NT2/D1 (cell line): ENCODE measurements around the gene TMEM233.

Experiments
- DNase-seq: peaks from one replicate; pipeline ENCODE4 v3.0.0-alpha.2; 2011; ENCODE audit warnings: low read depth, low spot score
- H3K27me3 ChIP-seq: 2 replicates; pipeline ENCODE4 v1.6.0; 2011; ENCODE audit warnings: mild to moderate bottlenecking; ENCODE audit not compliant: insufficient read length, insufficient read depth
- H3K36me3 ChIP-seq: 2 replicates; pipeline ENCODE4 v1.6.1; 2011; ENCODE audit warnings: mild to moderate bottlenecking, low read length, mixed read lengths; ENCODE audit not compliant: insufficient read depth, insufficient read length
- H3K4me1 ChIP-seq: 2 replicates; pipeline ENCODE4 v1.5.1; 2011; ENCODE audit not compliant: insufficient read depth, insufficient read length
- H3K4me3 ChIP-seq: 2 replicates; pipeline ENCODE4 v1.5.1; 2011; ENCODE audit warnings: low read depth; ENCODE audit not compliant: insufficient read length
- H3K9ac ChIP-seq: 2 replicates; pipeline ENCODE4 v1.6.0; 2011; ENCODE audit warnings: low read depth; ENCODE audit not compliant: insufficient read length
- H3K9me3 ChIP-seq: 2 replicates; pipeline ENCODE4 v1.5.1; 2011; ENCODE audit warnings: mild to moderate bottlenecking, low read length; ENCODE audit not compliant: insufficient read depth
- SUZ12 ChIP-seq: IDR thresholded peaks from 2 replicates; pipeline ENCODE4 v1.6.1; 2011; ENCODE audit not compliant: insufficient read length, insufficient read depth; ENCODE audit errors: extremely low read depth
- YY1 ChIP-seq: IDR thresholded peaks from 2 replicates; pipeline ENCODE4 v1.6.1; 2011; ENCODE audit not compliant: insufficient read length, insufficient read depth
- ZNF274 ChIP-seq: IDR thresholded peaks from 2 replicates; pipeline ENCODE4 v1.6.1; 2011; ENCODE audit warnings: mild to moderate bottlenecking, low read depth, low read length

The TMEM233 gene

GRCh38 chr12:119683816-119684215 lies 90.2 kb downstream of the TMEM233 start:
- H3K4me1 ChIP-seq: peaks cover 8% of the 10 kb centered on the region
- no peak for DNase-seq
- H3K36me3 ChIP-seq: peaks cover 68% of the 10 kb centered on the region
- TF ChIP-seq SUZ12 (no peak), YY1 (no peak), ZNF274 (no peak)
- no peaks in the 10 kb centered on the region for H3K27me3 ChIP-seq
- no peak overlapping the region for H3K4me3 ChIP-seq
- H3K9me3 ChIP-seq: no peaks in the 10 kb centered on the region
- no peak overlapping the region for H3K9ac ChIP-seq

GRCh38 chr12:119684711-119685369 lies 91.3 kb downstream of the TMEM233 start:
- Histone ChIP-seq H3K36me3 (peaks cover 65% of the 10 kb centered on the region), H3K4me1 (peaks cover 4% of the 10 kb centered on the region), H3K9me3 (no peaks in the 10 kb centered on the region), H3K9ac (no peak overlapping the region), H3K27me3 (no peaks in the 10 kb centered on the region), H3K4me3 (no peak overlapping the region)
- no peak for DNase-seq
- TF ChIP-seq SUZ12 (no peak), YY1 (no peak), ZNF274 (no peak)

GRCh38 chr12:119685375-119685774 lies 91.8 kb downstream of the TMEM233 start:
- TF ChIP-seq SUZ12 (no peak), YY1 (no peak), ZNF274 (no peak)
- peaks cover 65% of the 10 kb centered on the region for H3K36me3 ChIP-seq
- H3K9me3 ChIP-seq: no peaks in the 10 kb centered on the region
- peaks cover 3% of the 10 kb centered on the region for H3K4me1 ChIP-seq
- H3K27me3 ChIP-seq: no peaks in the 10 kb centered on the region
- no peak overlapping the region for H3K4me3 ChIP-seq
- DNase-seq: no peak
- H3K9ac ChIP-seq: no peak overlapping the region

- no peaks in the 10 kb centered on the region for H3K9me3 ChIP-seq
- no peaks in the 10 kb centered on the region for H3K27me3 ChIP-seq
- H3K4me1 ChIP-seq: peaks cover 5% of the 10 kb centered on the region
- H3K4me3 ChIP-seq: no peak overlapping the region
- H3K9ac ChIP-seq: no peak overlapping the region
- no peak for TF ChIP-seq ZNF274
- TF ChIP-seq SUZ12: no peak
- TF ChIP-seq YY1: no peak
- DNase-seq: no peak
- H3K36me3 ChIP-seq: peaks cover 59% of the 10 kb centered on the region
Measured at GRCh38 chr12:119686355-119686754, 92.8 kb downstream of the TMEM233 start.

GRCh38 chr12:119686776-119687175 lies 93.2 kb downstream of the TMEM233 start:
- Histone ChIP-seq H3K9me3 (no peaks in the 10 kb centered on the region), H3K4me3 (no peak overlapping the region), H3K27me3 (no peaks in the 10 kb centered on the region), H3K4me1 (peaks cover 5% of the 10 kb centered on the region), H3K36me3 (peaks cover 55% of the 10 kb centered on the region), H3K9ac (no peak overlapping the region)
- TF ChIP-seq ZNF274 (no peak), SUZ12 (no peak), YY1 (no peak)
- DNase-seq: no peak

GRCh38 chr12:119687406-119687805 lies 93.8 kb downstream of the TMEM233 start:
- no peak for DNase-seq
- TF ChIP-seq SUZ12: no peak
- no peak for TF ChIP-seq ZNF274
- TF ChIP-seq YY1: no peak
- Histone ChIP-seq H3K4me1 (peaks cover 5% of the 10 kb centered on the region), H3K36me3 (peaks cover 51% of the 10 kb centered on the region), H3K9me3 (no peaks in the 10 kb centered on the region), H3K27me3 (no peaks in the 10 kb centered on the region), H3K4me3 (no peak overlapping the region), H3K9ac (no peak overlapping the region)

- TF ChIP-seq ZNF274 (no peak), YY1 (no peak), SUZ12 (no peak)
- Histone ChIP-seq H3K9me3 (no peaks in the 10 kb centered on the region), H3K4me3 (no peak overlapping the region), H3K36me3 (peaks cover 51% of the 10 kb centered on the region), H3K27me3 (no peaks in the 10 kb centered on the region), H3K9ac (no peak overlapping the region), H3K4me1 (peaks cover 5% of the 10 kb centered on the region)
- no peak for DNase-seq
Measured at GRCh38 chr12:119687879-119688278, 94.3 kb downstream of the TMEM233 start.
